ENCODE results near the gene IDI1.
"Not testable (repeated sequence)": the region's sequence is repeated elsewhere in the genome, so short reads cannot be mapped to it uniquely, and the experiment has no call there.

Gene IDI1

GRCh38 chr10:1048732-1049424 lies at the start of gene IDI1:
TSS of gene IDI1 (minus strand) at chr10:1049119. CDS start at chr10:1049003, 116 bp downstream.
- DNase-seq: peak; percentile 96 to 97 (median 97)

GRCh38 chr10:1097436-1097835 lies 48.5 kb upstream of the IDI1 start:
- DNase-seq: no peak

GRCh38 chr10:1096287-1096889 lies 47.5 kb upstream of the IDI1 start:
- no peak for DNase-seq

GRCh38 chr10:1095498-1095897 lies 46.6 kb upstream of the IDI1 start:
- DNase-seq: no peak

- no peak for DNase-seq
These were observed 45.5 kb upstream of the IDI1 start for GRCh38 chr10:1094112-1095057.

GRCh38 chr10:1093696-1094095 lies 44.8 kb upstream of the IDI1 start:
- DNase-seq: no peak

GRCh38 chr10:1090696-1091095 lies 41.8 kb upstream of the IDI1 start:
- no peak for DNase-seq

- no peak for DNase-seq
These were observed 40.2 kb upstream of the IDI1 start for GRCh38 chr10:1089017-1089689.

GRCh38 chr10:1086787-1087186 lies 37.9 kb upstream of the IDI1 start:
- DNase-seq: peak in 1 of 3 experiments; percentile 18

GRCh38 chr10:1085258-1085657 lies 36.3 kb upstream of the IDI1 start:
- DNase-seq: no peak

- no peak for DNase-seq
These were observed 35.4 kb upstream of the IDI1 start for GRCh38 chr10:1084011-1084950.

- no peak for DNase-seq
These were observed 34.7 kb upstream of the IDI1 start for GRCh38 chr10:1083581-1083980.

GRCh38 chr10:1078668-1079067 lies 29.7 kb upstream of the IDI1 start:
- no peak for DNase-seq

GRCh38 chr10:1074748-1075308 lies 25.9 kb upstream of the IDI1 start:
- peak in 1 of 3 experiments; percentile 2 for DNase-seq

GRCh38 chr10:1074052-1074747 lies 25.3 kb upstream of the IDI1 start:
- no peak for DNase-seq

- no peak for DNase-seq
These were observed 22.0 kb upstream of the IDI1 start for GRCh38 chr10:1070919-1071318.

GRCh38 chr10:1068380-1069361 lies 19.8 kb upstream of the IDI1 start:
- no peak for DNase-seq

GRCh38 chr10:1066734-1067133 lies 17.8 kb upstream of the IDI1 start:
- DNase-seq: not testable (repeated sequence)

GRCh38 chr10:1064964-1065247 lies 16.0 kb upstream of the IDI1 start:
- no peak for DNase-seq

All from NCI-H1417 (cell line).